ENCODE results near the gene ZBTB20.

The ZBTB20 gene

GRCh38 chr3:114745322-114746240 lies 401.5 kb downstream of the ZBTB20 start:
- no peak for DNase-seq

GRCh38 chr3:114743746-114744485 lies 403.2 kb downstream of the ZBTB20 start:
- no peak for DNase-seq

GRCh38 chr3:114741066-114741465 lies 406.0 kb downstream of the ZBTB20 start:
- no peak for DNase-seq

GRCh38 chr3:114739627-114740026 lies 407.5 kb downstream of the ZBTB20 start:
- DNase-seq: no peak

GRCh38 chr3:114732353-114732752 lies 414.7 kb downstream of the ZBTB20 start:
- DNase-seq: no peak

GRCh38 chr3:114730397-114730796 lies 416.7 kb downstream of the ZBTB20 start:
- DNase-seq: no peak

GRCh38 chr3:114727373-114727772 lies 419.7 kb downstream of the ZBTB20 start:
- DNase-seq: no peak

GRCh38 chr3:114725966-114726365 lies 421.1 kb downstream of the ZBTB20 start:
- no peak for DNase-seq

- no peak for DNase-seq
These were observed 424.6 kb downstream of the ZBTB20 start for GRCh38 chr3:114722530-114722929.

- DNase-seq: no peak
These were observed 425.2 kb downstream of the ZBTB20 start for GRCh38 chr3:114721864-114722263.

GRCh38 chr3:114721209-114721608 lies 425.9 kb downstream of the ZBTB20 start:
- no peak for DNase-seq

- no peak for DNase-seq
These were observed 428.2 kb downstream of the ZBTB20 start for GRCh38 chr3:114718898-114719210.

- DNase-seq: no peak
These were observed 428.8 kb downstream of the ZBTB20 start for GRCh38 chr3:114718071-114718897.

GRCh38 chr3:114716916-114717315 lies 430.2 kb downstream of the ZBTB20 start:
- DNase-seq: no peak

- DNase-seq: no peak
These were observed 431.0 kb downstream of the ZBTB20 start for GRCh38 chr3:114716126-114716525.

GRCh38 chr3:114714957-114715460 lies 432.1 kb downstream of the ZBTB20 start:
- DNase-seq: no peak

GRCh38 chr3:114714237-114714636 lies 432.9 kb downstream of the ZBTB20 start:
- DNase-seq: no peak

- no peak for DNase-seq
These were observed 434.2 kb downstream of the ZBTB20 start for GRCh38 chr3:114712728-114713492.

GRCh38 chr3:114711321-114711886 lies 435.7 kb downstream of the ZBTB20 start:
- no peak for DNase-seq

- no peak for DNase-seq
These were observed 438.0 kb downstream of the ZBTB20 start for GRCh38 chr3:114709102-114709501.

- DNase-seq: no peak
These were observed 439.7 kb downstream of the ZBTB20 start for GRCh38 chr3:114707252-114707860.

All from NCI-H1436 (cell line).